C4-2B (cell line): ENCODE measurements around the gene DLG2.

Source experiments
- ZFX ChIP-seq: fragments of 450-650 bp; IDR thresholded peaks from 2 replicates; pipeline ENCODE4 v1.6.1; 2017
- TF ChIP-seq, protein P1 (sequence below): fragments of 450-650 bp; conservative IDR thresholded peaks from 2 replicates; pipeline ENCODE4 v1.5.1; 2017; ENCODE audit warnings: mild to moderate bottlenecking

DNA sequence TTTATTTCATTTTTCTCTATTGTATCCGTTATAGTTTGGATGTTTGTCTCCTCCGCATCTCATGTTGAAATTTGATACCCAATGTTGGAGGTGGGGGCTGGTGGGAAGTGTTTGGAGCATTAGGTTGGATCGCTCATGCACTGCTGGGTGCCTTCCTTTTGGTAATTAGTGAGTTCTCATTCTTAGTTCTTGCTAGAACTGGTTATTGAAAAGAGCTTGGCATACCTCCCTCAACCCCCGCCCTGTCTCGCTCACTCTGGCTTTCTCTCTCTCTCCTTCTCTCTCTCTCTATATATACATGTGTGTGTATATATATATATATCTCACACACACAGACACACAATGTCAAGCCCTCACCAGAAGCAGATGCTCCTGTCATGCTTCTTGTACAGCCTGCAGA, 978.7 kb downstream of the DLG2 start:
- TF ChIP-seq, protein P1, sequence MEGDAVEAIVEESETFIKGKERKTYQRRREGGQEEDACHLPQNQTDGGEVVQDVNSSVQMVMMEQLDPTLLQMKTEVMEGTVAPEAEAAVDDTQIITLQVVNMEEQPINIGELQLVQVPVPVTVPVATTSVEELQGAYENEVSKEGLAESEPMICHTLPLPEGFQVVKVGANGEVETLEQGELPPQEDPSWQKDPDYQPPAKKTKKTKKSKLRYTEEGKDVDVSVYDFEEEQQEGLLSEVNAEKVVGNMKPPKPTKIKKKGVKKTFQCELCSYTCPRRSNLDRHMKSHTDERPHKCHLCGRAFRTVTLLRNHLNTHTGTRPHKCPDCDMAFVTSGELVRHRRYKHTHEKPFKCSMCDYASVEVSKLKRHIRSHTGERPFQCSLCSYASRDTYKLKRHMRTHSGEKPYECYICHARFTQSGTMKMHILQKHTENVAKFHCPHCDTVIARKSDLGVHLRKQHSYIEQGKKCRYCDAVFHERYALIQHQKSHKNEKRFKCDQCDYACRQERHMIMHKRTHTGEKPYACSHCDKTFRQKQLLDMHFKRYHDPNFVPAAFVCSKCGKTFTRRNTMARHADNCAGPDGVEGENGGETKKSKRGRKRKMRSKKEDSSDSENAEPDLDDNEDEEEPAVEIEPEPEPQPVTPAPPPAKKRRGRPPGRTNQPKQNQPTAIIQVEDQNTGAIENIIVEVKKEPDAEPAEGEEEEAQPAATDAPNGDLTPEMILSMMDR = no peak
- no peak for TF ChIP-seq ZFX
